CD4-positive, alpha-beta T cell treated with Interleukin-6 at 100 ng/mL for 8 hours (primary cell): ENCODE results near the gene MAEA.
"Not testable (repeated sequence)": the region's sequence is repeated elsewhere in the genome, so short reads cannot be mapped to it uniquely, and the experiment has no call there.

ENCODE experiments used
- DNase-seq: peaks from one replicate; pipeline ENCODE4 v3.0.0-alpha.2; 2020; ENCODE audit warnings: mixed read lengths, low spot score

Gene MAEA

GRCh38 chr4:1321946-1322650 is 32.4 kb downstream of the MAEA start:
- no peak for DNase-seq

DNA sequence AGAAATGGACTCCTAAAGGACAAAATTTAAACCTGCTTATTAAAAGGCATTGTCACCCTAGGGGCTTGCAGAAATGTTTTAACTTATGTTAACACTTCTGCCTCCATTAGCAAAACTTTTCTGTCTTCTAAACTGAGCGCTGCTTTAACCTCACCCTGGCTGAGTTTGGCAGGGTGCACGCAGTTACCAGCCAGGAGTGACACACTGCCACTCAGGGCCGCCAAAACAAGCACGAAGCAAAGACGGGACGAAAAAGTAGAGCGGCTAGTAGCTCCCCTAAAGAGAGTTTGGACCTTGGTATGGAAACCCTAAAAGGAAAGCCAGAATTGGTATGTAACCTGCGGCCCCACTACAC is 33.6 kb downstream of the MAEA start:
- DNase-seq = no peak

GRCh38 chr4:1323635-1324442 is 34.1 kb downstream of the MAEA start:
- DNase-seq = no peak

DNA sequence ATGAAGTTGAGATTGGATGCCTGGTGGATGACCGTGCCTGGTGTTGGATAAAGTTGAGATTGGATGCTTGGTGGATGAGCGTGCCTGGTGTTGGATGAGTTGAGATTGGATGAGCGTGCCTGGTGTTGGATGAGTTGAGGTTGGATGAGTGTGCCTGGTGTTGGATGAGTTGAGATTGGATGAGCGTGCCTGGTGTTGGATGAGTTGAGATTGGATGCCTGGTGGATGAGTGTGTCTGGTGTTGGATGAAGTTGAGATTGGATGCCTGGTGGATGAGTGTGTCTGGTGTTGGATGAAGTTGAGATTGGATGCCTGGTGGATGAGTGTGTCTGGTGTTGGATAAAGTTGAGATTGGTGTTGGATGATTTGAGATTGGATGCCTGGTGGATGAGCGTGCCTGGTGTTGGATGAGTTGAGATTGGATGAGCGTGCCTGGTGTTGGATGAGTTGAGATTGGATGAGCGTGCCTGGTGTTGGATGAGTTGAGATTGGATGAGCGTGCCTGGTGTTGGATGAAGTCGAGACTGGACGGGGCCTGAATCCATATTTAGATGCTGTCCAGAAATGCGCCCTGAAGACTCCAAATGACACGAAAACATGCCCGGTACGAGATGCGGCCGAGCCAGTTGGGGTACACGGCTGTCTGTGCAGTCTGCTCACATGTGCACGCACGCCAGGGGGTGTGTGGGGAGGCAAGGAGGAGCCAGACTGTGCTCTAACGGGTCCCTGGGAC is 34.9 kb downstream of the MAEA start:
- DNase-seq = not testable (repeated sequence)

- no peak for DNase-seq
Observed at GRCh38 chr4:1325176-1325480, 35.4 kb downstream of the MAEA start.

GRCh38 chr4:1325681-1326635 is 36.3 kb downstream of the MAEA start:
- no peak for DNase-seq

DNA sequence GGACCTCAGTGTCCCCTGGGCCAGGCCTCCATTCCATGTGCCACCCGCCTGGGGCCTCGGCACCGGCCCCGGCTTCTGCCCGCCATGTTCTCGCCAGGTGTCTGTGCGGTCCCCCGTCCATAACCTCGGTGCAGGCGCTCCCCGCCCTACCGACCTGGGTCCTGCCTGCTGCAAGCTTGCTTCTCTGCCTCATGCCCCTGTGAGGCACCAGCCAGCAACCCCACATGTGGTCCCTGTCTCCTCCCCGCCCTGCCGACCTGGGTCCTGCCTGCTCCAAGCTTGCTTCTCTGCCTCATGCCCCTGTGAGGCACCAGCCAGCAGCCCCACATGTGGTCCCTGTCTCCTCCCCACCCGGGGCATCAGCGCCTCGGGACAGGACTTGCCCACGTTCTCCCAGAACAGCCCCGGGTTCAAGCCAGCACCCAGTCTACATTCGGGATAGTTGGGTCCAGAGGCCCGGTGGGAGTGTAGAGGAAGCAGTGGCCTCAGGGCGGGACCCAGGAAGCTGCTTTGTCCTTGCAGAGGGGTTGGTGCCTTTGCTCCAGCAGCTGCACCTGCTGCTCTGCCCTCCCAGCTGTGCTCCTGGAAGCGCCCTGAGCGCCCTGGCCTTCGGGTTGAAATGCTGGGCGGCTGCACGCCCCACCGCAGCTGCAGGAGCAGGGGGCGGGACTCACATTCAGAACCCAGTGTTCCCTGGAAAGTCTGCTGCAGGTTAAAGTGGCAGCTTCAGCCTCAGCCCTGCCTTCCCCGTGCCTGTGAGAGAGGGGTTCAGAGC is 37.2 kb downstream of the MAEA start:
- DNase-seq = no peak

DNA sequence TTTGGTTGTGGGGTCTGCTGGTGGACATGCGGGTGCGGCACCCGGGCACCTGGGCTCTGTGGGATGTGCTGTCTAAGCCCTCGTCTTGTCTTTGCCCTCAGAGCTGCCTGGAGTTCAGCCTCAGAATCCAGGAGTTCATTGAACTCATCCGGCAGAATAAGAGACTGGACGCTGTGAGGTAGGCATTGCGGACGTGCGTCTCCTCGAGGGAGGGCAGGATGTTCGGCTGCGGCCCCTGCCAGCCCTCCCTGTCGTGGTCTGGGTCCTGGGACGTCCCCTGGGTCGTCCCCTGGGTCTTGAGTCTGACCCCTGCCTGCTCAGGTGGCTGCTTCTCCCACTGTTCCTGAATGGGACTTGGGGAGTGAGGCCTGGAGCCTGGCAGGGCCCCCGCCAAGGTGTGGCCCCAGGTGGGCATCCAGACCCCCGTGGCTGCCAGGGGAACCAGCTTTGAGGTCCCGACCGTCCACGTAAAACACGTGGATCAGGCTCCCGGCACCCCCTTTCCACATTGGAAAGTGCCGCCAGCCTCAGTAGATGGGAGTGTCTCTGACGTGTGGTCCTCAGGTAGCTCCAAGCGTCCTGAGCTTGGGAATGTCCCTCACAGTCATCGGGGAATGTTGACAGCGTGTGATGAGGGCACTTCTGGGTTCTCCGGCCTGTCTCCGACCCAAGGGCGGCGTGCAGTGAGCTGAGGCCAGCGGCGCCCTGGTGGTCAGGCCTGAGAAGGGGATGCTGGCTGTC is 38.0 kb downstream of the MAEA start:
- no peak for DNase-seq

GRCh38 chr4:1328267-1329155 is 38.8 kb downstream of the MAEA start:
- DNase-seq = no peak

DNA sequence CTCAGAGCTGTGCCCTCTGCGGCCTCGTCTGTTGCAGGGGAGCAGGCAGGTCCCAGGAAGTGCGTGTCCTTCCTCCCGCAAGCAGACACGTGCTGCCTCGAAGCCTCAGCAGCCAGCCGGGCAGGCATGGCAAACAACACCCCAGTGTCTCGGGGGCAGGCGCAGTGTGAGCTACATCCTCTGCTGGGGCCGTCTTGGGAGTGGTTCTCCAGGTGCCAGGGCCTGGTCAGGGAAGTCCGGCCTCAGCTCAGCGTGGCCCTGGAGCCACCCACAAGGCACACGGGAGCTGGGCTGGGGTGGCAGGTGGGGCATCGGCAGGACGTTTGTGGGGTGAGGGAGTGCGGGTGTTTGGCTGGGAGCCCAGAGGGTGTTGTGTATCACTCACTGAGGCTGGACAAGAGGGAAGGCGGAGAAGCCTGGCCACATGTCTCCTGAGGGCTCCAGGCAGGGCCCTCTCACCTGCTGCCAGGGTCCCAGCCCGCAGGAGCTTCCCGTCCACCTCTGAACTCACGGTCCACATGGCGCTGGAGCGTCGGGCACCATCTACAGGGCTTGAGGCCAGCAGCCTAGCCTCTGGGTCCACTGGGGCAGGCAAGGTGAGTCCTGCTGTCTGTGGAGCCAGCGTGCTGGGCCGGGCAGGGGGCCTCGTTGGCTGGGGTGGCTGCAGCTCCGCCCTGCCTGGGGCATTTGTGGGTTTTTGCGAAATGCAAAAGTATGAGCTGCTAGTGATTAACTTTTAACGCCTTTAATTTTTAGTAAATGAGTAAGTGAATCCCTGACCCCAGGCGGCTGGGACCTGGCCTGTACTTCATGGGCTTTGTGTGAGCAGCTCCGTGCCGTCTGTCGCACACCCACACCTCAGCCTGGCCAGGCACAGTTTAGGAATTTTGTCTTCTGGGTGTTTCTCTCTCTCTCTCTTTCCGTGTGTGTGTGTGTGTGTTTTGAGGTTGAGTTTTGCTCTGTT is 40.0 kb downstream of the MAEA start:
- DNase-seq = peak; percentile 49

DNA sequence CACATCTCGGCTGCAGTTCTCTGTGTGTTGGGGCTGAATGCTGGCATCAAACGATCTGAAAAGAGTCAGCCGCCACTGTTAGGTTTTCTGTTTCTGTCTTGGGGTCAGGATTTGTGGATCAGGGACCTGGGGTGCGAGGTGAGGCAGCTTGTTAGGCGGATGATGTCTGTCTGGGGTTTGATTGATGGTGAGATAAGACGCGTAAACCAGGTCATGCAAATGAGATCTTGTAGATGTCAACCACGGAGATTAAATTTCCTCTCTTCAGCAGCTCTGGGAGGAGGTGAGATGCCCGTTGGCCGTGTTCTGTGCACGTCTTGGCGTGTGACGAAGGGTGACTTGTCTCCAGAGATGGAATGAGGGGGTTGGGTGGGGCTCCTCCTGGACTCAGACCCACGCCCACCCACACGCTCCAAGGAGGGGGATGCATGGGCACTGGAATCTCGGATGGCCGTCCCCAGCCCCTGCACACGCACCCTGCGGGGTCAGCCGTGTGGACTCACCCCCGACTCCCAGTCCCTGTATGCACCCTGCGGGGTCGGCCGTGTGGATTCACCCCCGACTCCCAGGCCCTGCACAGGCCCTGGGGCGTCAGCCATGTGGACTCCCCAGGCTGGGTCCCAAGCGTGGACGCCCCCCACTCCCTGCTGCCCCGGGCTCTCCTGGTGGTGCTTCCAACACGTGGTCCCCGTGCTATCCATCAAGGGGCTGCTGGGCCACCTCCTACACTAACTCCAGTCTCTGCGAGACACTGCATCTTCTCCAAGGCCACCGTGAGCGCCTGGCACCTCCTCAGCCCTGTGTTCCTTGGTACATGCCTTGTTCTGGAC is 41.3 kb downstream of the MAEA start:
- DNase-seq = peak; percentile 74

DNA sequence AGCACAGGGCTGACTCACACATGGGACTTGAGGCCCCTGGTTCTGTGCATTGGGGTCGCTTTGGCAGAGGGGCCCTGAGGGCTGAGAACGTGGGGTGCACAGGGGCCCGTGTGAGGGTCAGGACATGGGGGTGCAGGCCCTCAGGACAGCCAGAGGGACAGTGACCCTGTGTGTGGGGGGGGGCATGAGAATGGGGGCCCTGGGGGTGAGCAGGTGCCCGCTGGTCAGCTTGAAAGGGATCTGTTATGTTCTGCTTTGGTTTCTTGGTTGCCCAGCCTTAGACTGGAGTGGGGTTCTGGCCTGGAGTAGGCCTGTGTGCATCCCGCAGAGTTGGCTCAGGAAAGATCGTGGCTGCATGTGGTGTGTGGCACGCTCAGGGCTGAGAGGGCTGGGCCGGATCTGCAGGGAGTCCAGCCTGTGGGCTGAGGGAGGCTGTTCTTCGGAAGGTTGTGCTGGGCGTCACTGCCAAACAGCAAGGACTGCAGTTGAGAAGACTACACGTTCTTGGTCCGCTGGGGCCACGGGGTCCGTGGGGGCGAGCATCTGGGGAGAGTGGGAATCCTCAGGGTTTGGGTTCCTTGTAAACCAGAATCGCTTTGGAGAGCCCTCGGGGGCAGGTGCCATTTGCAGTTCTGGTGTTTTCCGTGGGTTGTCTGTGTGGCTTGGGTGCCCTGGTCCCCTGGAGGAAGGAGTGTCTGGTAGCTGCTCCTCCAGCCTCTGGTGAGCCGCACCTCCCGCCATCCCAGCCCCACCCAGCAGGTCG is 42.1 kb downstream of the MAEA start:
- DNase-seq = no peak

- no peak for DNase-seq
Observed at GRCh38 chr4:1332686-1333085, 43.0 kb downstream of the MAEA start.

GRCh38 chr4:1333256-1333655 is 43.6 kb downstream of the MAEA start:
- DNase-seq = no peak

GRCh38 chr4:1333851-1334578 is 44.3 kb downstream of the MAEA start:
- not testable (repeated sequence) for DNase-seq

DNA sequence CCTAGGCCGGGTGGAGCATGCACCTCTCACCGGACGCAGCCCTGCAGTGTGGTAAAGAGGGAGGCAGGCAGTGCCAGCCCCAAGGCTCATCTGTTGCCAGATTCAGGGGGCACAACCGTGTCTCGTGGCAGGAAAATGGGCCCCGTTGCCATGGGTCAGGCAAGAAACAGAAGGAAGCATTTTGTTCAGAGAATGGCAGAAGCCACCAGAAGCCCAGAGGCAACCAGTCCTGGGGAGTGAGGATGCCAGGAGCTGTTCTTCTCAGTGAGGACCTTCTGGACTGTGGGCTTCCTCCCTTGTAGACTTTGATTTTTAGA is 44.8 kb downstream of the MAEA start:
- DNase-seq = no peak
